GM04504 (cell line): Measurements from ENCODE around the gene MMP24OS.

Source experiments
- DNase-seq: peaks from one replicate; pipeline ENCODE4 v3.0.0-alpha.2; 2012; ENCODE audit warnings: low read depth

MMP24OS gene

DNA sequence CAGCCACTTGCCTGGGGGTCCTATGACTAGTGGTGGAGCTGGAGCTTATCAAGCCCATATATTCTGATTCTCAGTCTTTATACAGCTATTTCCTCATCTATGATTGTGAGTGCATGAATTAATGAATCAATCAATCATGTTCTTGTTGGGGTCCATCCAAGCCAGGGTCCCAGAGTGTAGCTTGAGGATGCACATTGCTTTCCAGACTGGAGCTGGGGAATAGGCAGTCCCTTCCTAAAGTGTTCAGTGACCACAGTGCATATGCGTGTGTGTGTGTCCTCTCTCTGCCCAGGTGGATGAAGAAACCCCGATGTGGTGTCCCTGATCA lies 26.3 kb downstream of the MMP24OS start:
- DNase-seq, result no peak

DNA sequence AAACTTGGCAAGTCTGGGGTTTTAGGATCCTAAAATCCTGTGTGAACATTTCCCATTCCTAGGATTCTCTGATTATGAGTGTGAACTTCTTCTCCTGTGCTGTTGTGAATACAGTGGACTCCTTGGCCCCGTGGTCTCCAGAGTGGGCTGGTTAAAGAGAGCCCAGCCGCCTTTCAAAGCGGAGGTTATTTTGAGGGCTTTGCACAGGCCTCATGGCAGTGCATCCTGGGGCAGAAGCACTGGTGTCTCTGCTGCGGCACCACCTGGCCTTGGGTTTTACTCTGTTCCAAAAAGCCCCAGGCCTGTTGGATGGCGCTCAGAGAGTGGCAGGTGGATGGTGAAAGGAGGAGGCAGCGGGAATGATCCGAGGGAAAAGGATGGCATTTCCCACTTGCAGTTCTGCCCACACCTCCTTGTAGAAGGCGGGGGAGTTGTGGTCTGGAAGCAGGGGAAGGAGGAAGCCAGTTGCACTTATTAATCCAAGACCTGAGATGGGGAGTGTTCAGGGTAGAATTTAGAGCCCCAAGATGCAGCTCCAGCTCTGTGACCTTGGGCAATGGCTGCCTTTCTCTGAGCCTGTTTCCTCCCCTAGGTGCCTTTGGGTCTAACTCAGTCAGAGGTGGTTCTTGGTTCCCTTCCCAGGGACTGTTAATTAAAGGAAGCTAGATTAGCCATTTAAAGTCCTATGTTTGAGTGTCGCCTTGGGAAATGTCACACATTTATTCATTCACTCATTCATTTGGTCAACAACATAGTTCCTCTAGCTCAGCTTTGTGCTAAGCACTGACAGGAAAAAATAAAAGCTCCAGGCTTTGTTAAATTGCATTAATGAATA lies 29.1 kb downstream of the MMP24OS start:
- no peak for DNase-seq

DNA sequence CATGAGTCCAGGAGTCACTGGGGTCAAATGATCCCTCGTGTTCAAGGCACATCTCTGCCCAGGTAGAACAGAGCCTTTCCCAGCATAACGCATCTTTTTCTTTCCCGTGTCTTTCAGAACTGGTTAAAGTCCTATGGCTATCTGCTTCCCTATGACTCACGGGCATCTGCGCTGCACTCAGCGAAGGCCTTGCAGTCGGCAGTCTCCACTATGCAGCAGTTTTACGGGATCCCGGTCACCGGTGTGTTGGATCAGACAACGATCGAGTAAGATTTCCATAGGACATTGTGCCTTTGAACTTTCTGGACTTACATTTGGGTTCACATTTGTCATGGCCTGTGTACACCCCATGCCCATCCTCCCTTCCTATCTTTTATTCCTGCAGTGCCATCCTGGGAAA lies 31.2 kb downstream of the MMP24OS start:
- DNase-seq, result no peak

DNA sequence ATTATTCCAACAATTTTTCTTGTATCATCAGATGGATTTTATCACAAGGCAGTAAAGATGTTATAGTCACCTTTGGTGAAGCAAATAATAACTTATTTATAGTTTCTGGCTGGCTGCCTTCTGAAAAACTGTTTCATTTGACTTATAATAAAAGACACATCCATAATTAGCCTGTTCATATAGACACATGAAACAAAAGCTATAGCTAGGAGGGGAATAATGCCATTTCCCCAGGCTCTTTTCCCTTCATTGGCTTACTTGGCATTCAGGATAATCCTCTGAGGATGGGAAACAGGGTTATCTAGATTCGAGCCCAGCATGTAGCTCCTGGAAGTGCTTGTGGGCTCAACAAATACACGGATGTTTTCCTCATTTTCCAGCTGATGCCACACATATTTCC lies 33.9 kb downstream of the MMP24OS start:
- DNase-seq, result no peak

DNA sequence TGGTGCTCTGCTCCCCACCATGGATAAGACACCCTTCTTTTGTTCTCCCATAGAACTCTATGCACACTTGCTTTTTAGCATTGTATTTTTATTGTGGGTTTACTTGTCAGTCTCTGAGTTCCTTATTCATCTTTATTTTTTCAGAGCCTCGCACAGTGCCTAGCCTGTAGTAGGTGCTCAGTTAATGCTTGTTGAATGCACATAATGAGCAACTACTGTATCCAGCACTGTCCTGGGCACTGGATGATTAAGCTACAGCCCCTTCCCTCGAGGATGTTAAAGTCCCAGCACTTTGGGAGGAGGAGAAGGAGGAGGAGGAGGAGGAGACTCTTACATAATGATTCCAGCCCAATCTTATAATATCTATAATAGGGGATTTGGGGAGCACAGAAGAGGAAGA lies 34.6 kb downstream of the MMP24OS start:
- no peak for DNase-seq

DNA sequence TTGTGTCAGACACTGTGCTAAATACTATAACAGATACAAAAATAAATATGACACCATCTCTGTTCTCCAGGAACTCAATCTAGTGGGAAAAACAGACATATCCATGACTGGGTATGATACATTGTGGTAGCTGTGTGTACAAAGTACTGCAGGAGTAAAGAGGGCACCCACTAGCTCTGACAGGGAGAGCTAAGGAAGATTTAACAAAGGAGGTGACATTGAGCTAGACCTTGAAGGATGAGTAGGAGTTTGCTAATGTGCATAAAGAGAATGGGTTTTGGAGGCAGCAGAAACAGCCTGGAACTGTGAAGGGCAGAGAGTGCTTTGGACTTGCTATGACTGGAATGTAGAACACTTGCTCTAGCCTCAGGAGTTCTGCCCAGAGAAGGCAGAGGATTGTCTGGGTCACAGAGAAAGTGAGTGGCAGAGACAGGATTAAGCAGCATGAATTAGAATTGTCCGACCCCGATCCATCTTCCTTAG lies 37.1 kb downstream of the MMP24OS start:
- no peak for DNase-seq

DNA sequence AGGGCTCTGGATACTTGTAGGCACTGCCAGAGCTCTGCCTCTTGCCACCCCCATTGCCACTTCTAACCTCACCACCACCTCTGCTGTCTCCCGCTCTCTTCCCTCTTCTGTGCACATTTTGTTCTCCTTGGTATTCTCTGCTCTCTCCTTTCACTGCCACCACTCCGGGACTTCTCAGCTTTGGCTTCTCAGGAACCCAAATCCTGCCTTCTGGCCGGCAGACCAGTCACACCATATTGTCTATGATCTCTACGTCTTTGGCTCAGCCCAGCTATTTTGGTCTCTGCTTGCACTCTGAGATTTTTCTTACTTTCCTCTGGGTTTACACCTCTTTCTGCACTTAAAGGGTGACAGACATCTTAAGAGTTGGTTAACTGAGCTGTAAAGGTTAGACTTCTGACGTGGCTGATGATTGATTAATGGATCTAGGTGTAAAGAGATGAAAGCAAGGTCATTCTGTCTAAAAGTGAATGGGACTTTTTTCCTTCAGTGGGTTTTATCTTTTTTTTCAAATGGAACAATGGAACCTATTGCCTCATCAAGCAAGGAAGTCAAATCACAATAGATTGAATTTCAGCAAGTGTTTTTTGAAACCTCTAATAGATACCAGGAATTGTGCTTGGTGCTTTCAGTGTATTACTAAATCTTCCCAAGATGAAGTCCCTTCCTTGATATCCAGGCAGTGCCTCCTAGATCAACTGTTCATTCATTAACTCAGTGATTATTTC lies 37.7 kb downstream of the MMP24OS start:
- no peak for DNase-seq

DNA sequence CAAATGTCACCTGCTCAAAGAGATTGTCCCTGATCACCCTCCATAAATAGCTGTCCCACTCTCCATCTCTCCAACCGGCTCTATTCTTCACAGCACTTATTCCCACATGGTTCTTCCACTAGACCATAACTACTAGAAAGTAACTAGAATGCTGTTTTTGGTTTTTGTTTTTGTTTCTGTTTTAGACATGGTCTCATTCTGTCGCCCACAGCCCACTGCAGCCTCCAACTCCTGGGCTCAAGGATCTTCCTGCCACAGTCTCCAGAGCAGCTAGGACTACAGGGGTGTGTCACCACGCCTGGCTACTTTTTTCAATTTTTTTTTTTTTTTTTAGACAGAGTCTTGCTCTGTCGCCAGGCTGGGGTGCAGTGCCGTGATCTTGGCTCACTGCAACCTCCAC lies 39.2 kb downstream of the MMP24OS start:
- no peak for DNase-seq

DNA sequence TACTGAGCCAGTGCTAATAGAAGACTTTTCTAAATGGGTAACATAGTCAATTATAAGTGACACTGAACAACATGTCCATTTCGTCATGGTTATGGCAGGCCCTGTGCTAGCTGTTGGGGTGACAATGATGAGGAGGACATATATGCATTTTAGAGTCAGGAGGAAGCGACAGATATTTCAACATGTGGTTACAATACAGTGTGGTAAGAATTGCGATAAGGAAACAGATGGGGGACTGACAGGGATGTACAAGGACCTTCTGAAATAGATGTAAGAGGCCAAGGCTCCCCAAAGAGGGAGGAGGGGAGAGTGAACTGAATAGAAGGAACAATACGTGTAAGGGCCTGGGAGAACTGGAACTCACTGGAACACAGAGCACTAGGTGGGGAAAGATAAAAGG lies 39.8 kb downstream of the MMP24OS start:
- no peak for DNase-seq

DNA sequence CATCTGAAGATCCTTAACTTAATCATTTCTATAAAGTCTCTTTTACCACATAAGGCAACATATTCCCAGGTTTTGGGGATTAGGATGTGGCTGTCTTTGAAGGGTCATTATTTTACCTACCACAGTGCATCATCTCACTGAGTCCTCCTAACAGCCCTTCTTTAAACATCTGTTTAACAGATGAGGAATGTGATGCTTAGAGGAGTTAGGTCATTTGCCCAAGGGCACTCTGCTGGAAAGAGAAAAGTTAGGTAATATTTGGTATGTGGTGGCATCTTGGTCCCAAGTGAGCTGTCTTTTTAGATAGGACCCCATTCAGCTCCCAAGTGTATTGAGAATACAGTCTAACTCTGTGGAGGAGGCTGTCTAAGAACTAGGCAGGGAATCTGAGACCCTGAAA lies 40.4 kb downstream of the MMP24OS start:
- DNase-seq, result peak; percentile 32

DNA sequence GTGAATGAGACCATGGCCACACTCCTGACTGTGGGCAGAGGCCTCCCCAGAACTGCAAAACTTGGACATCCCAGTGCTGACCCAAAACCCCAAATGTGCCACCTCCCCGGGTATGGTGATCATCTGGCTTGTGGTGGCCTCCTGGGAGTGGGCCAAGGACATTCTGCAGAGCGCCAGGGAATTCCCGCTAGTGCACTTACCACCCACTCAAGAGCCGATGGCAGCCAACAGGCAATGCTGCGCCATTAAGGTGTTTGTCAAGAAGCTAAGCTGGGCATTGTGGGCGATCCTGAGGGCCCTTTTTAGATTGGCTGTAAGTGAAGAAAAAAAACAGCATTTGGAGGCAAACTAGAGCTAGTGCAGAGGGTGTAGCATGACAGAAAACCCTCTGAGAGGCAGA lies 42.0 kb downstream of the MMP24OS start:
- no peak for DNase-seq

DNA sequence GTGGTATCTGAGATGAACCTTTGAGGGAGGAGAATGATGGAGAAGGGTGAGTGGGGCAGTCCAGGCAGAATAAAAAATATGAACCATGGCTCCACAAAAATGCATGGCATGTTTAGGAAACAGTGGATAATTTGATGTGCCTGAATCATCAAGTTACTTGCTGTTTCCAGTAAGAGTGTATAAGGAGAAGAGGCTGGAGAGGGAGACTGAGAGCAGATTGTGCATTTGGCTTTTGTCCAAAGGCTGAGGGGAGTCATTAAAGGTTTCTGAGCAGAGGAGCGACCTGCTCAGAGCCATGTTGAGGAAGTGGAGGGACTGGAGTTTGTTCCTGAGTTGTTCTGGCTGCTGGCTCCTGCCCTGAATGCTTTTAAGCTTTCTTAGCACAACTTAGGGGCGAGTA lies 45.3 kb downstream of the MMP24OS start:
- DNase-seq, result peak; percentile 55

DNA sequence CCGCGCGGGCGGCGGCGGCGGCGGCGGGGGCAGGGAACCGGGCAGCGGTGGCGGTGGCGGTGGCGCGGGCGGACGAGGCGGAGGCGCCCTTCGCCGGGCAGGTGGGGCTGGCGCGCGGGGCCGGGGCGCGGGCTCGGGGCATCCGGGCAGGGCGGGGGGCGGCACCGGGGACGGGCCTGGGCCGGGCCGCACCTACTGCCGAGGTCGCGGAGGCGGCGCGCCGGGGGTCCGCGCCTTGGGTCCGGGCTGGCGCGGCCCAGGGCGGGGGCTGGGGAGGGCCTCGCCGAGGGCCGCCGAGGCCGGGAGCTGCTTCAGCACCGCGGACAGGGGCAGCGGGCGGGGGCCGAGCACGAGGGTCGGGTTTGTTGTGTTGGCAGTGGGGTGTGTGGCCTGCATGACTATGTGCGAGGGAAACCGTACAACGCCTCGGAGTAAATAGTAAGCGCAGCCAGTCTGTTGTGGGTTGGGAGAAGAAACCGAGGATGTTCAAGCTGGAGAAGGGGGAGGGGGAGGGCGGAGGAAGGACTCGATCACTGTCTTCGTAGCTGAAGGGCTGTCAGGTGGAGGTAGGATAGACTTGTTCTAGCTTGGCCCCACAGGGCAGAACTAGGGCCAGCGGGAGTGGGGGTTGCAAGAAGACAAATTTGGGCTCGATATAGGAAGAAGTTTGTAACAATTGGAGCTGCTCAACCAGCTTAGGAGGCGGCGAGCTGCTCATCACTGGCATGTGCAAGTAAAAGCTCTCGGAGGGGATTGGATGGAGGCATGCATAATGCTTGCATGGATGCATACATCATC lies 50.8 kb downstream of the MMP24OS start:
- no peak for DNase-seq
